DMS153 treated with DMSO at 0.1 percent for 48 hours (cell line): ENCODE results near the gene CPNE9.

Experiments used
- DNase-seq: peaks from one replicate; lab custom pipeline; 2025; ENCODE audit not compliant: unreplicated experiment; lab: John Stamatoyannopoulos, UW

The CPNE9 gene

DNA sequence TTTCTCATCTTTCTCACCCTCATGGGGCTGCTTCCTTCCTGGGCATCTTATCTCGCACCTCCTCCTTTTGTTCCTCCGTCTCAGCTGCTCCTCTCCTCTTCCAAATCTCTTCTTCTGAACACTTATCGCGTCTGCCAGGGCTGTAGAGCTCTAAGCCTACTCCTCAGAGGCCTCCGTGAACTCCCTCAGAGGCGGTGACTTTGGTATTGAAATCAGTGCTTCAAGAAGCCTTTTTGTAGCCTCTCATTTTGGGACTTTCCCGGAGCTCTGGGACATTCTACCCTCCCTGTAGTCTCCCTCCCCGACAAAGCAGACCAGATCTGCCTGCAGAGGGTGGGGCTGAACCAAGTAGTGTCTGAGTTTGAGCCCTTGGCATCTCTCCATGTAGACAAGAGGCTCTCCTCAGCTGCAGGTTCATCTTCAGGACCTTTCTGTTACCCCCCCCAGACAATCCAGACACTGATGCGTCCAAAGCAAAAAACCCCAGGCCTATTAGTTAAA lies 17.5 kb upstream of the CPNE9 start:
- no peak for DNase-seq

DNA sequence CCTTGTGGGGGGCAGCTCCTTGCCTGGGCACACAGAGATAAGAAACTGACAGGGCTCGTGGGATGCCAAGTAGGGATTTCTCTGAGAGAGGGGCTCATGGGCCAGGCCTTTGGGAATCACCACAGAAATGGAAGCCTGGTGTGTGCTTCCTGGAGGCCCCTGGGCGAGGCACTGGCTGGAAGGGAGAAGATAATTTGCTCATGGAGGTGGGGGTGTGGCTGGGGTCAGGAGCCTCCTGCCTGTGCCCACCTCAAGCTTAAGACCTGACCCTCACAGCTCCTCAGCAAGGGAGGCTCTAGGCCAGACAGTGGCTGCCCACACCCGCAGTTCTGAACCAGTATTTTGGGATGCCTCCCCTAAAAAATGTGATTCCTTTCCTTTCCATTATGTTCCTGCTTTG lies 16.9 kb upstream of the CPNE9 start:
- DNase-seq, result no peak

DNA sequence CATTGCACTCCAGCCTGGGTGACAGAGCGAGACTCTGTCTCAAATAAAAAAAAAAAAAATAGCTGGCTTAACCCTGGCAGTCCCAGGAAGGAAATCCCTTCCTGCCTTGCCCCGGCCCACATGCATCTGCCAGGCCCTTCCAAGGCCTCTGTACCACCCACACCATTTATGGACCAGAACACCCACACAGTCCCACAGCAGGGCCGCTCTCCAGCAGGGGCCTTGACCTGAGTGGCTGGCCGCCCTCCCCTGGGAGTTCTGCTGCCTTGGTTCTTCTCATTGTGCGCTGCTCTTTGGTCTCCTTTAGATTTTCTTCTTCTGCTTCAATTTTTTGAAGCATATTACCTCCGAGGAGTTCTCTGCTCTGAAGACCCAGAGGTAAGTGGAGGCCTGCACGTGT lies 16.1 kb upstream of the CPNE9 start:
- DNase-seq, result no peak

DNA sequence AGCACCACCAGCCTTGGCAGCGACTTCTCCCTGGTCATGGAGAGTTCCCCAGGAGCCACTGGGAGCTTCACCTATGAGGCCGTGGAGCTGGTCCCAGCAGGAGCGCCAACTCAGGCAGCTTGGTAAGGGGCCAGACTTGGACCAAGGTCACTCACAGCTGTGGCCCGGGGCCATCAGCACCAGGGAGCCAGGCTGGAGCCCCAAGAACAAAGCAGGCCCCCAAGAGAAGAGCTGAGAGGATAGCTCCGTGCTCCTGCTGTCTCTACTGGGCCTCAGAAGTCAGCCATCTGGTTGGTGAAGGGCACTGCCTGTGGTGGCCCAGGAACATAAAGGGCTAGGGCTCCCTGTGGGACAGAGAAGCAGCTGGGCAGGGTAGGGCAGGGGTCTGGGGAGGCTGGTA lies 14.7 kb upstream of the CPNE9 start:
- no peak for DNase-seq

DNA sequence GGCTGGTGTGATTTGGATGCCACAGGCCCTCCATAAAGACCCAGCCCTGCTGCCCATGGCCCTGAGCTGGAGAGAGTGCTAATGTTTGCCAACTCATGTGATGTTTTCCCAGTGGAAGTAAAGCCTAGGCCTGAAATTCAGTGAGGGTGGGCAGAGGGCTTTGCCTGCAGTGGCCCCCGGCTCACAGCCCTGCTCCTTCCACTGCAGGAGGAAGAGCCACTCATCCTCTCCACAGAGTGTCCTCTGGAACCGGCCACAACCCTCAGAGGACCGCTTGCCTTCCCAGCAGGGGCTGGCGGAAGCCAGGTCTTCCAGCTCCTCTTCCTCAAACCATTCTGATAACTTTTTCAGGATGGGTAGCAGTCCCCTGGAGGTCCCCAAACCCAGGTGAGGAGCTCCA lies 13.9 kb upstream of the CPNE9 start:
- DNase-seq, result no peak

DNA sequence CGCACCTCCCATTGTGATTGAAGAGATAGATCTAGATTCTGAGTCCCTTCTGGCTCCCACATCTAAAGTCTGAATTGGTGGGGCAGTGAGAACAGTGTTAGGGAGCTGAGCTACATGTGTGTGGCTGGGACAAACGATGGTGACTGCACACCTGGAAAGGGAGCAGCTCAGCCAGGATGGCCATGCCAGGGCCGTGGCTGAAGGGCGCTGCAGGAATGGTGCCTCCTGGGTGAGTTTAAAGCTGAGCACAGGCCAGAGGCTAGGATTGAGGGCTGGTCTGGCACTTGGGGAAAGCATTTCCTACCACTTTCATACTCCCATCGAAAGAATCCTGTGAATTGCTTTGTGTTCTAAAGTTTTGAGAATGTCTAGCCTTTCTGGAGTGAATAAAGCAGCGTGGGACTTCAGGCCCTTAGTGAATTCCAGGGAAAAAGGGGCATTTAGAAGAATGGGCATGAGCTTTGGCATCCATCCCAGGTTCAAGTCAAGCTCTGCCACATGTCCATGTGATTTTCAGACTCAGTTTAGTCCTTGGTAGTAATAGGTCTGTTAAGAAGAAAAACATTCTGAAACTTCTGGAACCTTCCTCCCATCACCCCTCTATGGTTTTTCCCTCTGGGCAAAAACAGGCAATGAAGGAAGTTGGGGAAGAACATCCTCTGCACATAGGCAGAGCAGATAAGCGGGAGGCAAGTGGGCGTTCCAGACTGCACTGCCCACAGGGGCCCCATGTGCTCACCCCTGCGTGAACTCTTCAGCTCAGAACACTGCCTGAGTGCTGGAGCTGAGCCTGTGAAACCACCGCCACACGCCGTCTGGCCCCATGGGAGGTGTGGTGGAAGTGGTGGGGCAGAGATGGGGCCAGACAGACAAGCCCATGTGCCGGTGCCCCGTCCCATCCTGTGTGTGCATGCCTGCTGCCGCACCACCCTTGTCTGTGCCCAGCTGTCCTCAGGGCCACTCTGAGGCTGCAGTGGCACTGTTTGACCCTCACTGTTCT lies 12.9 kb upstream of the CPNE9 start:
- DNase-seq, result no peak

DNA sequence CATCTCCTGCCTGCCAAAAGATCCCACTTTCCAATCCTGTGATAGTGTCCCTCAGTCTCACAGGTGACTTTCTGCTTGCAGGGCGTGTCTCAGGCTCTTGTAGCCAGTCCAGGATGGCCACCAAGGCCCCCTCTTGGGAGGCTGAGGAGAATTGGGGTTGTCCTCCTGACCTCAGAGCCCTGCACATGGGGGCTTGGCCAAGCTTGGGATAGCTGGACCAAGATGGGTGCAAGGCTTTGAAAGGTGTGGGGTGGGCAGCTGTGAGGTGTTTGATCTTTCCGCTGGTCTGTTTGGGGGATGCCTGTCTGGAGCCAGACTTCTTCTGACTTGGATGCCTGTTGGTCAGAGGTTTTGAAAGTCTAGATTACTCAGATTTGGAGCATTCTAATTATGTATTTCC lies 12.0 kb upstream of the CPNE9 start:
- DNase-seq, result no peak

DNA sequence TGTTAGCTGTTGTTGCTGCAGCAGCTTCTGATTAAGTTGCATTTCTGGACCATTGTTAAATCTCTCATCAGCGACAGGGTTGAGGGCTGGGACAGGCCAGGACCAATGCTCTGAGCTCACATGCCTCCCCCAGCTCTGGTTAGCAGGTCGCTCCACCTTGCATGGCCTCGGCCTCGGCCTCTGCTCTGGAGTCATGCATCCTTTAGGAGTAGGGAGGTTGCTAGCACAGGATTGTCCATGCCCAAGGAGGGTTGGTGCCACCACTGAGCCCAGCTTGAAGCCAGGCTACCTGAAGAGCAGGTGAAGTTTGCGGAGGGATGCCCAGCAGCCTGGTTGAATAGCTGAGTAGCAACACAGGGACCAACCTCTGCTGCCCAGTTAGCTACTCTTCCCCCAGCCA lies 11.2 kb upstream of the CPNE9 start:
- DNase-seq, result no peak

DNA sequence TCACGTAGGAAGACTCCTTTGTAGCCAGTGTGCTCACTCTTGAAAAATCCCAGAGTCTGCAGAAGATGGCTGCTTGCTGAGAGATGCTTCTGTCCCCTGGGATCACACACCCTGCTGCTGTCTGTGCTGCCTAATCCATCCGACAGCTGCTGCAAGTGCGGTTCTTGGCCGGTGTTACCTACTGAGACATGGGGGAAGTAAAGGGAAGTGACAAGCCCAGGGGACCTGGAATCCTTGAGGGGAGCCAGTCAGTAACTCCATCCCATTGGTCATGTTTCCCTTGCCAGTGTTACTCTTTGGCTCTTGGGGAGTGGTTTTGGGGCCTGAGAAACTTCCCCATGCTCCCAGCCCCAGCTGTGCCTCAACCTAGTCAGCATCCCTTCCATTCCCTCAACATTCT lies 8.3 kb upstream of the CPNE9 start:
- no peak for DNase-seq

DNA sequence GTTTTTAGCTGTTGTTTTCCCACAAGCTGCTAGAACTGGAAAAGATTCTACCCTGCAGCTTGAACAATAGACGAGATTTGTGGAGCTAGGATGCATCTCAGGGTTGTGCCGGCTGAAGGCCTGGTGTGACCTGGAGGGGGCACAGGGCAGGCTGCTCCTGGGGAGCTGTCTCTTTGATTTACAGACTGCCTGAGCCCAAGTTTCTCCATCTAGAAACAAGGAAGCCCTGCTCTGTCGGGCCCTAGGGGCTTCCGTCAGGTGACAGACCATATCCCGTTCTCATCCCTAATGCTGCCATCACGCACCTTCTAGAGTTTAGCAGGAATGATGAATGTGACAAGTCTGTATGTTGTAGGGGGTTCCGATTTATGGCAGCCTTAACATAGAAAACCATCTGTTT lies 7.9 kb upstream of the CPNE9 start:
- no peak for DNase-seq

DNA sequence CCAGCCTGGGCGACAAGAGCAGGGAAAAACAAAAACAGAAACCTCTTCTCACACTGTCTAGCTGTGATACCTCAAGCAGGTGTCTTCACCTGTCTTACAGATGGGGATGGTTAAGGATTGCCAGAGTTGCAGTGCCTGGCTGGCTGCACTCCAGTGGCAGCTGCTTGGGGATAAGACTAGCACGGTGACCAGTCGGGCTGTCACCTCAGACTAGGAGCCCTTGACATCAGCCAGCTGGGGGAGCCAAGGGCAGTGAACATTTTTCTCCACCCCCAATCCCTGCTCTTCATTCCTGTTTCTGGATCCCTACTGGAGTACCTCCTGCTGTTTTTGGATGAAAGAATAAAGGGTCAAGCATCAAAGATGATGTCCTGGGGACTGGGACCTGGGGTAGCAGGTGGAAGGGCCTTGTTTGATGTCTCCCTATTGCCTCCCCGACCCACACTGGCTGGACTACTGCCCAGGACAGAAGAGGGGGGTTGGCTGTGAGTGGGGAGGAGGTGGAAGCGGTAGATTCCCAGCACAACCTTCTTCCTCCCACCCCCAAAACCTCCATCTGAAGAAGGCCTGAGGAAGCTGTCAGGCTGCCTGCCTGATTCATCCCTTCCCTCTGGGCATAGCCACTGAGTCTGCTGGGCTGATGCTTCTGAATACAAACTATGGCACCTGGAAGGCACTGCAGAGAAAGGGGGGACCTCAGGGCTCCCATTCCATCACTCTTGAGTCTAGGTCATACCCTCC lies 7.0 kb upstream of the CPNE9 start:
- DNase-seq, result no peak

DNA sequence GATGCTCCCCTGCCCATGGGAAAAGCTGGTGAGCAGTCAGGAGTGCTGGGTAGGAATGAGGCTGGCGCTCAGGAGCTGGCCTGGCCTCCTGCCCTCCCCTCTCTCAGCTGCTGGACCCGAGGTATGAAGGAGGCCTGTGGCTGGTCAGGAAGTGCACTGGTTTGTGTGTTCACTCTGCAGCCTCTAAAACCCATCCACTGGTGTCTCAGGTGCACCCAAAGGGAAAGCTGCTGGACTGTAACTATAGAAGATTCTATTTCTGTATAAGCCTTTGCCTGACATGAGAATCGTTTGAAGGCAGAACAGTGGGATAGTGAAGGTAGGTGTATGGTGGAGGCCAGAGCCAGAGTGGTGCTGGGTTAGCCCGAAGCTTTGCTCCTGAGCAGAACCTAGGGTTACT lies 5.7 kb upstream of the CPNE9 start:
- no peak for DNase-seq

DNA sequence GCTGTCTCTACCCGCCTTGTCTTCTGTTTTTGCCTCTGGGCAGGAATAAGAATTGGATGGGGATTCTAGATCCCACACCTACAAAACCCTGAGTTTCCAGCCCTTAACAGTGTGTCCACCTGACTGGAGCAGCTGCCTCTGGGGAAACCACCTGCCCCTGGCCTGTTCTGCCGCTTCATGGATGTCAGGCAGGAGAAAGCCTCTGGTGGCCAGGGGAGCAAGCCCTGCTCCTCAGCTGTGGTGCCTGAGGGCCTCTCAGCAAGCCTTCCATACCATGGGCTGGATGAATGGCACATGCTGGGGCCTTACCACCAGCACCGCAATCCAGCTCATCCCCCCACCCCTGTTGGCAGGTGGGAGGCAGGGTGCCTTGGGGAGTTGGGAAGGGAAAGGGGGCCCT lies 5.3 kb upstream of the CPNE9 start:
- DNase-seq, result no peak

DNA sequence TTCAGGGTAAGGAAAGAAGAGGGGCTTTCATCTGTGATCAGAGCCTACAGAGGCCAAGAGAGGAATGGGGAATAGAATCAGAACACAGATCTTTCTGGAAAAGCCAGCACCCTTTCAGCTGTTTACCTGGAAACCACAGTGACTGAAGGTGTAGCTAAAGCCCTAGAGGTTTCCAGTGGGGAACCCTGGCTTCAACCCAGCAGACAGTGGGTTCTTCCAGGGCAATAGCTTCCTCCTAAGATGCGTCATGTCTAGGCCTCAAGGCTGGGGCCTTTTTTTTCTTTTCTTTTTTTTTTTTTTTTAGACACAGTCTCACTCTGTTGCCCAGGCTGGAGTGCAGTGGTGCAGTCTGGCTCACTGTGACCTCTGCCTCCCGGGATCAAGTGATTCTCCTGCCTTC lies 3.1 kb upstream of the CPNE9 start:
- no peak for DNase-seq

DNA sequence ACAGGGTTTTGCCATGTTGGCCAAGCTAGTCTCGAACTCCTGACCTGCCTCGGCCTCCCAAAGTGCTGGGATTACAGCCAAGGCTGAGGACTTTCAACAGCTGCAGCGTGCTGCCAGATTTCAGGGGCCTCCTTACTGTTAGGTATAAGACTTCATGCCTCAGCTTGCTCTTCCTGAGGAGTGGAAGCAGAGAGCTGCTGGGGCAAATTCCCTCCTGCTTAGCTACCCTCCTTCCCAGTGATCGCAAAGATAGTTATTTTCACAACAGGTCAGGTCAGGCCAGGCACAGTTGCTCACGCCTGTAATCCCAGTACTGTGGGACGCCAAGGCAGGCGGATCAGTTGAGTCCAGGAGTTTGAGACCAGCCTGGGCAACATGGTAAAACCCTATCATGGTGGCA lies 2.6 kb upstream of the CPNE9 start:
- DNase-seq, result no peak

DNA sequence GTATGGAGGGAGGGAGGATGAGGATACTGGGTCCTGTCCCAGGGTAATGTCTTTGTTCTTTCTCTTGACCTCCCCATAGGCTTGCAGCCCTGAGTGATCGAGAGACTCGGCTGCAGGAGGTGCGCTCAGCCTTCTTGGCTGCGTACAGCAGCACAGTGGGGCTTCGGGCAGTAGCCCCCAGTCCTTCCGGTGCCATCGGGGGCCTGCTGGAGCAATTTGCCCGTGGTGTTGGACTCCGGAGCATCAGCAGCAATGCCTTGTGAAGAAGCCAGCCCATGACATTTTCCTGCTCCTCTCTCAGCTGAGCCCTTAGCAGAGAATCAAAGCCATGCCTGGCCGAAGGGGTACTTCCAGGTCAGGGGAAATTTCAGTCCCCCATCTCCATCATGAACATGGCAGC lies 1.9 kb upstream of the CPNE9 start:
- no peak for DNase-seq

DNA sequence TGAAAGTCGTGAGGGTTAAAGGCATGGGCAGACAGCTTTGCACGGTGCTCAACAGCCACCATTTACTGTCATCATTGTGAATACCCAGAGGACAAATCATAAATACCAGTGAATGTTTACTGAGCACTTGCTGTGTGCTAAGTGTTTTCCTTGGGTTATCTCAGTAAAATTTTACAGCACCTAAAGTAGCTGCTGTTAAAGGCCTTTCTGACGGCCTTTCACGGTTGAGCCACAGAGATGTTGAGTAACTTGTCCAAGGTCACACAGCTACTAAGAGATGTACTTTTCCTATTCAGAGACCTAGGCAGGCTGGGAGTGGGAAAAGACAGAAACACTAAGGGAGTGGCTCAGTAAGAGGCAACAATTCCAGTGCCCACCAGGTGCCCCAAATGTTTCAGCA lies 393 bp upstream of the CPNE9 start:
- no peak for DNase-seq

DNA sequence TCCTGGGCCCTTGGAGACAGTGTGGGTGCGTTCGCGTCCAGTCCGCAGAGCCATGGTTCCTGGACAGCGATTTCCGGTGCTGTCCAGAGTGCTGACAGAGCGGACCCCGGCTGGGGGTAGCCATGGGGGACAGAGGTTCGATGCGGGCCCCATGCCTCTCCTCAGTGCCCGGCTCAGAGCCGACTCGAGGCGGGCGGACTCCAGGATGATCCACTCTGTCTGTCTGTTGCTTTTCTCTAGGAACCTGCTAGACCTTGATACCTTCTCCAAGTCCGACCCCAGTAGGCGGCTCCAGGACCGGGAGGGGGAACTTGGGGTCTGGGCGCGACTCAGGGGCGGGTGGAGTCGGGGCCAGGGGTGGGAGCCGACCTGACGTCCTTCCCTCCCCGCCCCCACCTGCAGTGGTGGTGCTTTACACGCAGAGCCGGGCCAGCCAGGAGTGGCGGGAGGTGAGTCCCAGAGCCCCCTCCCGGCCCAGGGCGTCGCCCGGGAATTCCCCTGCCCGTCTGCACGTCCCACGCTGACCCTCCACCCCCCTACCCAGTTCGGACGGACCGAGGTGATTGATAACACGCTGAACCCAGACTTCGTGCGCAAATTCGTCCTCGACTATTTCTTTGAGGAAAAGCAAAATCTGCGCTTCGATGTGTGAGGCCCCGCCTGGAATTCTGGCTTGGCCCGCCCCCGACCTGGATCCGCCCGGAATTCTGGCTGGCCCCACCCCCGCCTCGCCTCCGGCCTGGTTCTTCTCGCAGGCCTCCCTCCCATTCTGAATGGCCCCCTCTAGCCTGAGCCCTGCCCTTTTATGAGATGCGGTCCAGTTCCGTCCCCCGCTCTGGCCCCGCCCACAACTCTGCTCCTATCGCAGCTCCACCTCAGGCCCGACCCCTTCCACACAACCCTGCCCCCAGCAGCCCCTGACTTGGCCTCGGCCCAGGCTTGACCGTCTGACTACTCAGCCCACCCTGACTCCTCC lies 1.0 kb downstream of the CPNE9 start:
- DNase-seq, result no peak

DNA sequence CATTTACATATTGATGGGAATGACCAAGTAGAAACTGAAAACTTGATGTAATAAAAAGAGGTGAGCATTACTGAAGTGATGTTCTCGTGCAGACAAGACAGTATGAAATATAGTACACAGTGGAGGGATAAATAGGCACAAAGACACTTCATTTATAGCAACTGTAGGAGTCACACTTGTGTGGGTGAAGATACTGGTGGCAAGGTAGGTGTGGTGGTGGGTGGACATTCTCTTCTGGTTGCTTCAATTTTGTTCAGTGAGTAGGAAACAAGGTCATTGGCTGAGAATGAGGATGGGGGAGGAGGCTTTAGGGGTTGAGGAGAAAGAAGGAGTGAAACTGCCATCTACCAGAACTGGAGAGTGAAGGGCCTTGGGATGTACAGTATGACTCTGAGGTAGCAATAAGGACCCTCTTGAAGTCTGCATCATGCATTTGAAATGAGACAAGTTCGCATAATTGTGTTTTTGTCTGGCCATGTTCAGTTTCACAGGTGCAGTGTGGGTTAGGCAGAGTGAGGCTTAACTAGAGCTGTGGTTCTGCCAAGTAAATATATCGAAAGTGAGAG lies 6.6 kb downstream of the CPNE9 start:
- DNase-seq, result no peak

DNA sequence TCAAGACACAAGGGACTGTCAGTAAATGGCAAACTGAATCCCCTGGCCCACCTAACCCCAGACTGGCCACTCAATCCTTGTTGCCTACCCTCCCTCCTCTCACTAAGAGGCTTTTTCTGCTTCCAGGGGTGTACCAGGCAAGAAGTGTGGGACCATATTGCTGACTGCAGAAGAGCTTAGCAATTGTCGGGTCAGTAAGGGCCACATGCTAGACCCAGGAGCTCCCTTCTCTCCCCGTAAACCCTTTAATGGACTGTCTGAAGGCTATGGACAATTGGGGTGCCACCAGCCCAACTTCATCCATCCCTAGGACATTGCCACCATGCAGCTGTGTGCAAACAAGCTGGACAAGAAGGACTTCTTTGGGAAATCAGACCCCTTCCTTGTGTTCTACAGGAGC lies 8.8 kb downstream of the CPNE9 start:
- no peak for DNase-seq

DNA sequence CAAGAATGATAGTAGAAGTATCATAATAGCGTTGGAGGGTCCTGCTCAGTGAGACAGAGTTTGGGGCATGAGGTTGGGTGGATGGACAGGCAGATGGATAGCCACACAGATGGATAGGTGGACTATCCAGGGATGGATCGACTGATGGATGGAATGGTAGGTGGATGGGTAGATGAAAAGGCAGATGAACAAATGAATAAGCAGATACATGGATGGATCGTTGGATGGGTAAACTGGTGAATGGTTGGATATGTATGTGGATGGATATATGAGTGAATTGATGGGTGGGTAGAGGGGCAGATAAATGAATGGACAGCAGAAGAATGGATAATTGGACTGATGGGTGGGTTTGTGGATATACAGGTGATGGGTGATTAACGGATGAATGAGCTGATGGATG lies 9.5 kb downstream of the CPNE9 start:
- no peak for DNase-seq
